Mammary epithelial cell (primary cell): ENCODE data around the gene C1QTNF12.

Source experiments
- CTCF ChIP-seq, 2 donors: IDR thresholded peaks in 1 of 2; conservative IDR thresholded peaks in 1 of 2; 2 replicates each; pipeline ENCODE4 v1.5.1; 2011 to 2012; ENCODE audit warnings: inconsistent platforms in 2 of 2, low read length in 2 of 2, mild to moderate bottlenecking in 2 of 2, control low read depth in 1 of 2, low read depth in 1 of 2; ENCODE audit not compliant: insufficient read depth in 1 of 2; ENCODE audit errors: extremely low read depth in 1 of 2
- EZH2 ChIP-seq: IDR thresholded peaks from 2 replicates; pipeline ENCODE4 v1.6.1; 2012; ENCODE audit warnings: low read length, inconsistent platforms, borderline replicate concordance

- TF ChIP-seq CTCF (conservative IDR thresholded peaks at IDR 0.05 in 1 of 2, IDR thresholded peaks at IDR 0.05 in 1 of 2; ENCODE audit: extremely low read depth in 1 of 2, insufficient read depth in 1 of 2, low read depth in 1 of 2, low read length in 2 of 2), result no peak
- TF ChIP-seq EZH2, result no peak
These were observed 5.5 kb downstream of the C1QTNF12 start for GRCh38 chr1:1240822-1241587.
